Suprapubic skin (tissue), 4 donors: Measurements from ENCODE around the gene ICAM2.

Experiments
- CTCF ChIP-seq, 2 donors: fragments of 200-600 bp in 1 of 2; fragments of 450-650 bp in 1 of 2; sonication (generic) in 1 of 2; IDR thresholded peaks; one replicate each; pipeline ENCODE4 v1.5.1; 2016 to 2019; ENCODE audit warnings: antibody characterized with exemption in 2 of 2, mild to moderate bottlenecking in 1 of 2, moderate library complexity in 1 of 2
- EP300 ChIP-seq: sonication (generic); formaldehyde crosslinking; IDR thresholded peaks from one replicate; pipeline ENCODE4 v1.6.1; 2017; ENCODE audit warnings: antibody characterized with exemption
- POLR2A ChIP-seq, 2 donors: fragments of 450-650 bp; IDR thresholded peaks; one replicate each; pipeline ENCODE4 v1.6.1; 2017; ENCODE audit warnings: antibody characterized with exemption in 2 of 2, mild to moderate bottlenecking in 2 of 2, moderate library complexity in 2 of 2
- POLR2AphosphoS5 ChIP-seq, 3 donors: sonication (generic); formaldehyde crosslinking; IDR thresholded peaks; one replicate each; pipeline ENCODE4 v1.6.1; 2017; ENCODE audit warnings: antibody characterized with exemption in 3 of 3

- TF ChIP-seq POLR2A (IDR thresholded peaks at IDR 0.05) (no peak), POLR2AphosphoS5 (IDR thresholded peaks at IDR 0.05) (no peak), EP300 (no peak), CTCF (IDR thresholded peaks at IDR 0.05) (no peak)
Measured at GRCh38 chr17:63985387-63986140, 34.9 kb downstream of the ICAM2 start.
